Effector memory CD8-positive, alpha-beta T cell (primary cell): Measurements from ENCODE around the gene CXCL14.
"Not testable (repeated sequence)": the region's sequence is repeated elsewhere in the genome, so short reads cannot be mapped to it uniquely, and the experiment has no call there.

Experiments used
- ATAC-seq: fragments of 150-1000 bp; cut with Tn5 transposase; replicated peaks from 2 replicates; pipeline ENCODE4 v1.10.0; 2021; ENCODE audit warnings: mild to moderate bottlenecking, moderate library complexity
- DNase-seq, 3 experiments: peaks; one replicate each; pipeline ENCODE4 v3.0.0; 2021
- H3K27ac Mint-ChIP-seq, 2 donors: one replicate each; pipeline ENCODE4 v1.8.0; 2022; ENCODE audit warnings: mild to moderate bottlenecking in 2 of 2, mixed read lengths in 2 of 2, moderate library complexity in 2 of 2
- H3K27me3 Mint-ChIP-seq, 2 donors: one replicate each; pipeline ENCODE4 v1.8.0; 2022; ENCODE audit warnings: mixed read lengths in 2 of 2
- H3K36me3 Mint-ChIP-seq: one replicate; pipeline ENCODE4 v1.8.0; 2022; ENCODE audit warnings: mild to moderate bottlenecking, moderate library complexity, mixed read lengths; ENCODE audit not compliant: insufficient read depth
- H3K4me1 Mint-ChIP-seq, 2 donors: one replicate each; pipeline ENCODE4 v1.8.0; 2022; ENCODE audit warnings: low read depth in 2 of 2, mixed read lengths in 2 of 2
- H3K4me3 Mint-ChIP-seq, 2 donors: one replicate each; pipeline ENCODE4 v1.8.0; 2022; ENCODE audit warnings: mild to moderate bottlenecking in 2 of 2, mixed read lengths in 2 of 2, moderate library complexity in 2 of 2
- H3K9me3 Mint-ChIP-seq, 2 donors: one replicate each; pipeline ENCODE4 v1.8.0; 2022; ENCODE audit warnings: mixed read lengths in 2 of 2

Gene CXCL14

DNA sequence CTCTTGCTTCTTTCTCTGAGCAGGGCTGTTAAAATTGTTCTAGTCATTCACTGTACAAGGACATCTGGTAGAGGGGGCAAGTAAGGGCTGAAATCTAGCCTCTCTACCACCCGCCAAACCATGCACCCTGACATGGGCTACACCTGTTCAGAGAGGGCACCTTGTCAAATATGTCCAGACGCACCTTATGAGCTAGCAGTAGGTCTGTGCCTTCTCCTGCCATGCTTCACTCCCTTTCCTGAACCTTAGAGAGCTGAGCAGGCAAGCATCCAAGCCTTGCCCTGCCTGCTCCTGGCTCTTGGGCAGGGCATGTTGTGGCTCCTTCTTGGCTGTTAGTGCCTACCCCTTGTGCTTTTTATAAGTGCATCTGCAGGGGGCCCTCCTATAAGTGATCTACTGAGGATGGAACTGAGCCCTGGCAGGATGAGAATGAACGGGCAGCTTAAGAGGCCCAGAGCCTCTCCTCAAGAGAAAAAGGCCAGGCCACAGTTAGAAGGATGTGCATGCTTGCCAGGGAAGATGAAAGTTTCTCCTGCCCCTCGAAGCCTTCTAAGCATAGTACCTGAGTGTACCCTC is 39.3 kb downstream of the CXCL14 start:
- H3K4me3 Mint-ChIP-seq, result no peak overlapping the region
- no peaks in the 10 kb centered on the region for H3K36me3 Mint-ChIP-seq
- no peak overlapping the region for H3K27ac Mint-ChIP-seq
- DNase-seq, result no peak
- ATAC-seq, result no peak
- H3K4me1 Mint-ChIP-seq, result peaks cover 13 to 20% of the 10 kb centered on the region in 2 donors
- H3K27me3 Mint-ChIP-seq, result peaks cover 75 to 95% of the 10 kb centered on the region in 2 donors
- H3K9me3 Mint-ChIP-seq, result no peaks in the 10 kb centered on the region

DNA sequence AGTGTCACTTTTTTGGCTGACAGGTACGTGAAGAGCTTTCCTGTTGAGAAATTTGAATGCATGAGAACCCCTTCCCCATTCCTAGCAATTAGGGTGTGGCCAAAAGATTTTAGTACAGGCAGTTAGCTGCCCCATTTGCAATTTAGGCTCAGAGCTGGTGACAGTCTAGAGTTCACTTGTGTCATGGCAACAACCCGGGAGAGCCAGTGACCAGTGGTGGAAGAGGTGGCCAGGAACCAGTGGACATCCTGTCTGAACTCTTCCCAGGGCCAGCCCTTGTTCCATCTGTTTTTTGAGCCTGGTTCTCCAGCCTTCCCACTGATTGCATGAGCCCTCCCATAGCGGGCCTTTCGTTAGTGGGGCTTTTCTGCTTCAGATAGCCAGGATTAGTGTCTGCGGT is 40.5 kb downstream of the CXCL14 start:
- Mint-ChIP-seq H3K27ac (no peak overlapping the region), H3K4me1 (peaks cover 9 to 14% of the 10 kb centered on the region in 2 donors), H3K27me3 (peaks cover 80 to 98% of the 10 kb centered on the region in 2 donors), H3K9me3 (no peaks in the 10 kb centered on the region), H3K36me3 (no peaks in the 10 kb centered on the region), H3K4me3 (no peak overlapping the region)
- ATAC-seq (no peak), DNase-seq (no peak)

DNA sequence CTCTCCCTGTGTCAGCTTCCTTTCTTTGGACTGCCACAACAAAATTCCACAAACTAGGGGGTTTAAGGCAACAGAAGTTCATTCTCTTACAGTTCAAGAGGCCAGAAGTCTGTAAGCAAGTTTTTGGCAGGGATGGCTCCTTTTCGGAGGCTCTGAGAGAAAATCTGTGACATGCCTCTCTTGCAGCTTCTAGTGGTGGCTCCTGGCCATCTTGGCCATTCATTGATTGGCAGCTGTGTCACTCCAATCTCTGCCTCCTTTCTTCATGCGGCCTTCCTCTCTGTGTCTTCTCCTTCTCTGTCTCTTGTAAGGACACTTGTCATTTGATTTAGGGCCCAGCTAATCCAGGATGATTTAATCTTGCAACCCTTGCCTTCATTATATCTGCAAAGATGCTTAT is 41.0 kb downstream of the CXCL14 start:
- peaks cover 80 to 98% of the 10 kb centered on the region in 2 donors for H3K27me3 Mint-ChIP-seq
- H3K36me3 Mint-ChIP-seq, result no peaks in the 10 kb centered on the region
- H3K9me3 Mint-ChIP-seq, result no peaks in the 10 kb centered on the region
- H3K27ac Mint-ChIP-seq, result no peak overlapping the region
- H3K4me3 Mint-ChIP-seq, result no peak overlapping the region
- H3K4me1 Mint-ChIP-seq, result peaks cover 6 to 10% of the 10 kb centered on the region in 2 donors
- DNase-seq (no peak), ATAC-seq (no peak)

DNA sequence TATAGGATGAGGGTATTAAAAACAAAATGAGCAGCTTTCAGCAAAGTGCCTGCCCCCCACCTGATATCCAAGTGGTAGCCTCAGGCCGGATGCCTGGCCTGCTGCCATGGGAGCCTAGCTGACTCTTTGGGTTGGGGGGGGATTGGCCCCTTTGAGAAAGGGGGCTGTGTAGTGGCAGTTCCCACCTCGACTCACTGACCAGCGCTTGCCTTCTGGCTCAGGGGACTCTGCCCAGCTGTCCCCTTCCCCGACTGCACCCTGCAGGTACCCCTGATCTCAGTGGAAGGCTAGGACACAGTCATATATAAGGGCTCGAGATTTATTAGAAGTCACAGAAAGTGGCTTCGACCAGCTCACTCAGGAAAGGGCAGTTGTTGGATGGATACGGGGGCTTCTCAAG is 41.5 kb downstream of the CXCL14 start:
- H3K4me1 Mint-ChIP-seq, result peaks cover 6 to 10% of the 10 kb centered on the region in 2 donors
- H3K4me3 Mint-ChIP-seq, result no peak overlapping the region
- no peaks in the 10 kb centered on the region for H3K9me3 Mint-ChIP-seq
- ATAC-seq, result no peak
- H3K36me3 Mint-ChIP-seq, result no peaks in the 10 kb centered on the region
- no peak for DNase-seq
- H3K27ac Mint-ChIP-seq, result no peak overlapping the region
- H3K27me3 Mint-ChIP-seq, result peaks cover 84 to 100% of the 10 kb centered on the region in 2 donors

DNA sequence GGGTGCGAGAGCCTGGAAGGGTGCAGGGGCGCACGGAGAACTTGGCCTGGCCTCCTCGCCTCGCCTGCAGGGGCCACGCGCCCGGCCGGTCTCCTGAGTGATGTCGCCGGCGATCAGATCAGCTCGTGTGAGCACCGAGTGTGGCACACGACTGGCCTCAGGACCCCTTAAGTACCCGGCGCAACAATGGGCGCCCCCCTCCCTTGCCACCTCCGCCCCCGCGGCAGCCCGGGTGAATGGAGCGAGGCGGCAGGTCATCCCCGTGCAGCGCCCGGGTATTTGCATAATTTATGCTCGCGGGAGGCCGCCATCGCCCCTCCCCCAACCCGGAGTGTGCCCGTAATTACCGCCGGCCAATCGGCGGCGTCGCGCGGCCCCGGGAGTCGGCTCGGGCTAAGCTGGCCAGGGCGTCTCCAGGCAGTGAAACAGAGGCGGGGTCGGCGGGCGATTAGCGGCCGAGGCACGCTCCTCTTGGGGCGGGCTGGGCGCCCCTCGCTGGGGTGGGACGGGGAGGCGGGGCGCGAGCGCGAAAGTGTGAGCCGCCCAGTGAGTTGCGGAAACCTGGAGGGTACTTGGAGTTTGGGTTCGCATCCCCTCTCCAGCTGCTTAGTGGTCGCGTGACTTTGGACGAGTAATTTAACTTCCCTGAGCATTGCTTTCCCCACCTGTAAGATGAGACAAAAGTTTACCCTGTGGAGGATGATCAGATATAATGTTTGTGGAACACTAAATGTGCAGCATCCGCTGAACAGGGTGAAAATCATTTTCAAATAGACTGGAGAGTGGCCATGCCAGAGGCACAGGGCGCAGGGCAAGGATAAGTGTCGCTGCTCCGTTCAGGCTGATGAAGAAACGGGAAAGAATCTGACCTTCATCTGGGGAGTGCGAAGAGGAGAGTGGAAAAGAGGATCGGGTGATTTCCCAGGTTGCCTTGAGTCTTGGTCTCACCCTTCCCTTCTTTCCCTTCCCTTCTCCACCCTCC is 42.7 kb downstream of the CXCL14 start, which contains the start of gene NEUROG1:
Gene NEUROG1 (minus strand): TSS at position 145 of the 982 bp plus-strand sequence. CDS start 274 bp downstream, outside the sequence.
- ATAC-seq (no peak), DNase-seq (no peak)
- no peaks in the 10 kb centered on the region for H3K9me3 Mint-ChIP-seq
- no peak within 1 kb of the TSS for H3K27ac Mint-ChIP-seq
- H3K4me3 Mint-ChIP-seq, result peak within 1 kb of the TSS; percentile 58 to 72
- peaks cover 6 to 10% of the 10 kb centered on the region in 2 donors for H3K4me1 Mint-ChIP-seq
- no peaks in the 10 kb centered on the region for H3K36me3 Mint-ChIP-seq
- peaks cover 88 to 100% of the 10 kb centered on the region in 2 donors for H3K27me3 Mint-ChIP-seq

DNA sequence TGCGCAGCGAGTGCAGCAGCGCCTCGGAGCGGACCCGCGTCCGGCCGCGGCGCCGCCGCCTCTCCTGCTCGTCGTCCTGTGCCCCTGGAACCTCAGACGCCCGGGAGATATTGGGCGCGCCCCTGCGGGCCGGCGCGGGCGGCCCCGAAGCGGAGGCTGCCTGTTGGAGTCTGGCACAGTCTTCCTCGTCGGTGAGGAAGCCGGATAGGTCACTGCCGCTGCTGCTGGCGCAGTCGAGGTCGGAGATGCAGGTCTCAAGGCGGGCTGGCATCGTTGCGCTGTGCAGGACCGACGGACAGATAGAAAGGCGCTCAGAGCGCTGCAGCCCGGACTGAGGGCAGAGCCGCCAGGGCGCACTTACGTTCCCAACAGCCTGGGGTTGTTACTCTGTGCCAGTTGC is 43.4 kb downstream of the CXCL14 start:
- no peaks in the 10 kb centered on the region for H3K36me3 Mint-ChIP-seq
- H3K9me3 Mint-ChIP-seq, result no peaks in the 10 kb centered on the region
- peaks cover 91 to 100% of the 10 kb centered on the region in 2 donors for H3K27me3 Mint-ChIP-seq
- ATAC-seq (no peak), DNase-seq (no peak)
- peak overlapping the region in 1 of 2 donors; percentile 72 for H3K4me3 Mint-ChIP-seq
- no peak overlapping the region for H3K27ac Mint-ChIP-seq
- H3K4me1 Mint-ChIP-seq, result peaks cover 6 to 10% of the 10 kb centered on the region in 2 donors

DNA sequence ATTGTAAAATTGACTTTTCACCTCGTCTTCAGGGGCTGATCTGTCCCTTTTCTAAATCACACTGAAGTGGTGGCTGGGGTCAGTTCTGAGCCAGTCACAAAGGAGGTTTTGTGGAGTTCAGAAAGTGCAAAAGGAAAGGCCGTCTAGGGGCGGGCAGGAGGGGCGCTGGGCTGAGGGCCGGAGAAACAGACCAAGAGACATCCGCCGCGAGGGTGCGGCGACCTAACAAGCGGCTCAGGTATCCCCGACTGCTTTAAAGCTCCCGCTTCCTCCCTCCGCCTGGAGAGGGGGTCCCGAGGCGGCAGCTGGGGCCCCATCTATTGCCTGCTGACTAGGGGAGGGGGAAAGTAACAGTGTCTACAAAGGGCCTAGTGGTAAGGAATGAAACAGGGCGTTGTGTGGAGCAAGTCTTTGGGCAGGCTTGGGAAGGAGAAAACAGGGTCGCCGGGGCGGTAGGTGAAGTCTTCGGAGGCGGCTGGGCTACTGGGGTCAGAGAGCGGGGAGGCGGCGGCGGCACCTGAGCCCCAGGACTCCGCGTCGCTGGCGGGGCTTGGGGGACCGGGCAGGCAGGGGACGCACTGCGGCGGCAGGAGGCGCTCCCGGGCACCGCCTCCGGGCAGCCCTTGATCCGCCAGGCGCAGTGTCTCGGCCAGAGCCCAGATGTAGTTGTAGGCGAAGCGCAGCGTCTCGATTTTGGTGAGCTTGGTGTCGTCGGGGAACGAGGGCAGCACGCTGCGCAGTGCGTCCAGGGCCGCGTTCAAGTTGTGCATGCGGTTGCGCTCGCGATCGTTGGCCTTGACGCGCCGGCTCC is 44.0 kb downstream of the CXCL14 start:
- peaks cover 91 to 100% of the 10 kb centered on the region in 2 donors for H3K27me3 Mint-ChIP-seq
- ATAC-seq (no peak), DNase-seq (no peak)
- H3K9me3 Mint-ChIP-seq, result no peaks in the 10 kb centered on the region
- no peak overlapping the region for H3K27ac Mint-ChIP-seq
- H3K4me1 Mint-ChIP-seq, result peaks cover 6 to 10% of the 10 kb centered on the region in 2 donors
- peak overlapping the region; percentile 58 to 72 for H3K4me3 Mint-ChIP-seq
- no peaks in the 10 kb centered on the region for H3K36me3 Mint-ChIP-seq

DNA sequence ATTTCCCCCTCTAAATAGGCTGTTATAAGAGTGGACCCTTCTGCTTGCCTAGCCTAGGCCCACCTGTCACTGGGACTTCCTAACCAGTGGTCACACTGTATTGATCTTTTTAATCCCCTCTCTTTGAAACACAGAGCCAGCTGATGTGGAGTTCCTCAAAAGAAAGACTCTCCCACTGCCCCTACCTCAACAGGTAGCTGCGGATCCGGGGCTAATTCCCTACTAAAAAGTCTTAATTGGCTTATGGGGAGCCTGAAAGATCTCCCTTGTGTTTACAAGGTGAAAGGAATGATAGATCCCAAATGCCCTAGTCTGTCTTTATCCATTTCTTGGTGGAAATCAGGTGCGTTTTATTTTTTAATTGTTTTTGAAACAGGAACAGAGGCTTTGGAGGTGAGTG is 45.0 kb downstream of the CXCL14 start:
- Mint-ChIP-seq H3K36me3 (no peaks in the 10 kb centered on the region), H3K27me3 (peaks cover 80 to 93% of the 10 kb centered on the region in 2 donors), H3K4me3 (no peak overlapping the region), H3K9me3 (no peaks in the 10 kb centered on the region), H3K27ac (no peak overlapping the region), H3K4me1 (peaks cover 6 to 10% of the 10 kb centered on the region in 2 donors)
- ATAC-seq (no peak), DNase-seq (no peak)

DNA sequence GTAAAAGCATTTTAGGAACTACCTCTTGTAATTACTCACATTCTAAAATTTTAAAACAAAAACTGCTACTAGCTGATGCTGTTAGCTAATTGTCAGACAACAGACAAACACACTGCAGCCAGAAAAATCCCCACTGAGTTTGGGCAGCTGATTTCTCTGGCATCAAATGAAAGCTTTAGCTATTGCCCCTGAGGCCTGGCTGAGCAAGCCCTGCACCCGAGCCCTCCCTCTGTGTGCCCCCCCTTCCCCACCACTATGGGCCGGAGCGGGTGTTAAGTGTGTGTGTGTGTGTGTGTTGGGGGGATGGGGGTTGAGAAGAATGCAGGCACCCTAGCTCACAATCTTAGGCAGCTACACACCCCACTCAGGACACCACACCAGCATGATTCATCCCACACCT is 45.5 kb downstream of the CXCL14 start:
- H3K27ac Mint-ChIP-seq, result no peak overlapping the region
- ATAC-seq, result no peak
- peaks cover 6 to 10% of the 10 kb centered on the region in 2 donors for H3K4me1 Mint-ChIP-seq
- no peak overlapping the region for H3K4me3 Mint-ChIP-seq
- H3K27me3 Mint-ChIP-seq, result peaks cover 76 to 89% of the 10 kb centered on the region in 2 donors
- DNase-seq, result no peak
- H3K36me3 Mint-ChIP-seq, result no peaks in the 10 kb centered on the region
- no peaks in the 10 kb centered on the region for H3K9me3 Mint-ChIP-seq

DNA sequence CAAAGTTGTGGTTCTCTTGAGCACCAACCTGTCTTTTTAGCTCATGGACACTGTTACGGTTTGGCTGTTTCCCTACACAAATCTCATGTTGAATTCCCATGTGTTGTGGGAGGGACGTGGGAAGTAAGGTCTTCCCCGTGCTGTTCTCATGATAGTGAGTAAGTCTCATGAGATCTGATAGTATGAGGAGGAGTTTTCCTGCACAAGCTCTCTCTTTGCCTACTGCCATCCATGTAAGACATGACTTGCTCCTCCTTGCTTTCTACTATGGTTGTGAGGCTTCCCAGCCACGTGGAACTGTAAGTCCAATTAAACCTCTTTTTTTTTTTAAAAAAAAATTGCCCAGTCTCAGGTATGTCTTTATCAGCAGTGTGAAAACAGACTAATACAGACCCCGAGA is 49.2 kb downstream of the CXCL14 start:
- not testable (repeated sequence) for H3K9me3 Mint-ChIP-seq, H3K4me3 Mint-ChIP-seq, ATAC-seq, H3K27ac Mint-ChIP-seq, H3K4me1 Mint-ChIP-seq, DNase-seq, H3K36me3 Mint-ChIP-seq
- H3K27me3 Mint-ChIP-seq, result peaks cover 71 to 89% of the 10 kb centered on the region in 2 donors

DNA sequence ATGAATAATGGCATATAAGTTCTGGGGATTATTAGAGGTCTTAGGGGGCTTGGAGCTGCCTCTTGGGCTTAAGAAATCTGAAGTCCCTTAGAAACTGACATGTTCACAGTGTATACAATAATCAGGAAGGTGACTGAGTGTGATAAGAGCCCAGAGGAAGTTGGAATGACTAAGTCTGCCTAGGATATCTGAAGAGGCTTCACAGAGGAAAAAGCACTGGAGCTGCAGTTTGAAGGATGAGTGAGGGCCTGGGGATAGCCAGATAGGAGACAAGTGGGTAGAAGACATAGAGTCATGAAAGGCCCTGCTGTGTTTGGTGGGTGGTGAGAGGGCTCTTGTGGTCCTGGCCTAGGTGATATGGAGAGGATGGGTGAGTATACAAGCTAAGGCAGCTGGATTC is 51.9 kb downstream of the CXCL14 start:
- Mint-ChIP-seq H3K36me3 (no peaks in the 10 kb centered on the region), H3K27me3 (peaks cover 67 to 89% of the 10 kb centered on the region in 2 donors), H3K9me3 (no peaks in the 10 kb centered on the region), H3K4me3 (no peak overlapping the region), H3K27ac (no peak overlapping the region), H3K4me1 (no peaks in the 10 kb centered on the region)
- ATAC-seq, result no peak
- DNase-seq, result no peak

DNA sequence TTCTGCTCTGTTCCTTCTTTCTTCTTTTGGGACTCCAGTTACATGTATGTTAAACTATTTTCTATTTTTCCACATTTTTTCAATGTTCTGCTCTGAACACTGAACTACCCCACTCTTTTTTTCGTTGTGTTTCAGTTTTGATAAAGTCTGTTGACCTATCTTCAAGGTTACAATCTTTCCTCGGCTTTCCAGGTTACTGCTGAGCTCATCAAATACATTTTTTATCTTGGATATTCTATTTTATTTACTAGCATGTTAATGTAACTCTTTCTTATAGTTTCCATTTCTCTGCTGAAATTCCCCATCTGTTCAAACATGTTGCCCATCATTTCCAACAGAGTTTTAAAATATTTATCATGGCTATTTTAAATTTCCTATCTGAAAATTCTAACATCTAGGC is 56.8 kb downstream of the CXCL14 start:
- H3K9me3 Mint-ChIP-seq, result no peaks in the 10 kb centered on the region
- H3K36me3 Mint-ChIP-seq, result no peaks in the 10 kb centered on the region
- H3K27ac Mint-ChIP-seq, result no peak overlapping the region
- no peak for ATAC-seq
- H3K4me3 Mint-ChIP-seq, result no peak overlapping the region
- no peak for DNase-seq
- no peaks in the 10 kb centered on the region for H3K4me1 Mint-ChIP-seq
- peaks cover 77 to 90% of the 10 kb centered on the region in 2 donors for H3K27me3 Mint-ChIP-seq
